Activated T-cell treated with anti-CD3 and anti-CD28 coated beads, Interleukin-2, amount 50 U/mL, for 48 hours (primary cell): Measurements from ENCODE around the gene CRTC3.
"Not testable (repeated sequence)": the region's sequence is repeated elsewhere in the genome, so short reads cannot be mapped to it uniquely, and the experiment has no call there.

Source experiments
- DNase-seq, 2 experiments: peaks; one replicate each; pipeline ENCODE4 v3.0.0-alpha.2; 2020

CRTC3 gene

GRCh38 chr15:90529371-90530249 lies at the start of gene CRTC3:
TSS of gene CRTC3 (plus strand) at chr15:90529923. CDS start at chr15:90530072, 149 bp downstream.
- DNase-seq: peak; percentile 70 to 78

- DNase-seq: peak; percentile 25 to 46
These were observed 48.7 kb upstream of the CRTC3 start for GRCh38 chr15:90481023-90481422.

GRCh38 chr15:90482124-90483011 lies 47.4 kb upstream of the CRTC3 start:
- DNase-seq: peak; percentile 42 to 43

GRCh38 chr15:90483012-90483307 lies 46.8 kb upstream of the CRTC3 start:
- DNase-seq: no peak

GRCh38 chr15:90483637-90484036 lies 46.1 kb upstream of the CRTC3 start:
- no peak for DNase-seq

- no peak for DNase-seq
These were observed 42.5 kb upstream of the CRTC3 start for GRCh38 chr15:90487186-90487585.

- DNase-seq: no peak
These were observed 40.2 kb upstream of the CRTC3 start for GRCh38 chr15:90489514-90489913.

- DNase-seq: no peak
These were observed 39.8 kb upstream of the CRTC3 start for GRCh38 chr15:90489944-90490343.

- DNase-seq: no peak
These were observed 36.1 kb upstream of the CRTC3 start for GRCh38 chr15:90493647-90494046.

- DNase-seq: no peak
These were observed 34.7 kb upstream of the CRTC3 start for GRCh38 chr15:90495067-90495466.

- no peak for DNase-seq
These were observed 32.9 kb upstream of the CRTC3 start for GRCh38 chr15:90496791-90497190.

- no peak for DNase-seq
These were observed 32.3 kb upstream of the CRTC3 start for GRCh38 chr15:90497376-90497775.

GRCh38 chr15:90497912-90498311 lies 31.8 kb upstream of the CRTC3 start:
- DNase-seq: no peak

- no peak for DNase-seq
These were observed 29.6 kb upstream of the CRTC3 start for GRCh38 chr15:90500171-90500570.

GRCh38 chr15:90501898-90502297 lies 27.8 kb upstream of the CRTC3 start:
- DNase-seq: no peak

- DNase-seq: not testable (repeated sequence)
These were observed 18.9 kb upstream of the CRTC3 start for GRCh38 chr15:90510781-90511180.

- peak; percentile 29 to 42 for DNase-seq
These were observed 18.5 kb upstream of the CRTC3 start for GRCh38 chr15:90511211-90511618.

- DNase-seq: no peak
These were observed 17.4 kb upstream of the CRTC3 start for GRCh38 chr15:90512276-90512675.

GRCh38 chr15:90512981-90513380 lies 16.7 kb upstream of the CRTC3 start:
- no peak for DNase-seq

GRCh38 chr15:90513448-90513847 lies 16.3 kb upstream of the CRTC3 start:
- no peak for DNase-seq

- not testable (repeated sequence) for DNase-seq
These were observed 15.8 kb upstream of the CRTC3 start for GRCh38 chr15:90513893-90514292.

GRCh38 chr15:90519688-90520087 lies 10.0 kb upstream of the CRTC3 start:
- no peak for DNase-seq

- no peak for DNase-seq
These were observed 9.4 kb upstream of the CRTC3 start for GRCh38 chr15:90520365-90520764.

GRCh38 chr15:90523373-90523772 lies 6.3 kb upstream of the CRTC3 start:
- no peak for DNase-seq
